Activated T-helper 1 cell treated with anti-CD3 and anti-CD28 coated beads, Interleukin-2, amount 50 U/mL, for 16 hours (primary cell): Measurements from ENCODE around the gene IMMP2L.
"Not testable (repeated sequence)": the region's sequence is repeated elsewhere in the genome, so short reads cannot be mapped to it uniquely, and the experiment has no call there.

Experiments
- DNase-seq, 2 donors: peaks; one replicate each; pipeline ENCODE4 v3.0.0-alpha.2; 2020; ENCODE audit warnings: low read depth in 1 of 2, low spot score in 1 of 2

The IMMP2L gene

GRCh38 chr7:111465774-111466173 is 96.5 kb downstream of the IMMP2L start:
- DNase-seq, result not testable (repeated sequence)

- no peak for DNase-seq
Observed at GRCh38 chr7:111460695-111461094, 101.6 kb downstream of the IMMP2L start.

- DNase-seq, result no peak
Observed at GRCh38 chr7:111459757-111460280, 102.5 kb downstream of the IMMP2L start.

- no peak for DNase-seq
Observed at GRCh38 chr7:111459065-111459756, 103.1 kb downstream of the IMMP2L start.

GRCh38 chr7:111450705-111451104 is 111.6 kb downstream of the IMMP2L start:
- DNase-seq, result not testable (repeated sequence)

- DNase-seq, result not testable (repeated sequence)
Observed at GRCh38 chr7:111447502-111447901, 114.8 kb downstream of the IMMP2L start.

- DNase-seq, result no peak
Observed at GRCh38 chr7:111439977-111440376, 122.3 kb downstream of the IMMP2L start.

GRCh38 chr7:111438369-111439289 is 123.7 kb downstream of the IMMP2L start:
- DNase-seq, result no peak

GRCh38 chr7:111437736-111438135 is 124.6 kb downstream of the IMMP2L start:
- no peak for DNase-seq

- DNase-seq, result no peak
Observed at GRCh38 chr7:111436608-111437007, 125.7 kb downstream of the IMMP2L start.

- no peak for DNase-seq
Observed at GRCh38 chr7:111433426-111433825, 128.9 kb downstream of the IMMP2L start.

GRCh38 chr7:111429781-111430180 is 132.5 kb downstream of the IMMP2L start:
- no peak for DNase-seq

GRCh38 chr7:111424768-111425167 is 137.5 kb downstream of the IMMP2L start:
- no peak for DNase-seq

GRCh38 chr7:111414374-111414773 is 147.9 kb downstream of the IMMP2L start:
- DNase-seq, result no peak

- DNase-seq, result no peak
Observed at GRCh38 chr7:111413739-111414138, 148.6 kb downstream of the IMMP2L start.

- no peak for DNase-seq
Observed at GRCh38 chr7:111410899-111411298, 151.4 kb downstream of the IMMP2L start.

GRCh38 chr7:111409714-111410422 is 152.4 kb downstream of the IMMP2L start:
- DNase-seq, result no peak

GRCh38 chr7:111408724-111409123 is 153.6 kb downstream of the IMMP2L start:
- no peak for DNase-seq

GRCh38 chr7:111407258-111407657 is 155.0 kb downstream of the IMMP2L start:
- no peak for DNase-seq

GRCh38 chr7:111405621-111406020 is 156.7 kb downstream of the IMMP2L start:
- DNase-seq, result no peak

GRCh38 chr7:111401516-111401915 is 160.8 kb downstream of the IMMP2L start:
- no peak for DNase-seq
